ENCODE measurements around the gene VRK1.

The VRK1 gene

GRCh38 chr14:96792591-96792990 is 4.6 kb upstream of the VRK1 start:
- DNase-seq: no peak

GRCh38 chr14:96793547-96793946 is 3.6 kb upstream of the VRK1 start:
- DNase-seq: no peak

DNA sequence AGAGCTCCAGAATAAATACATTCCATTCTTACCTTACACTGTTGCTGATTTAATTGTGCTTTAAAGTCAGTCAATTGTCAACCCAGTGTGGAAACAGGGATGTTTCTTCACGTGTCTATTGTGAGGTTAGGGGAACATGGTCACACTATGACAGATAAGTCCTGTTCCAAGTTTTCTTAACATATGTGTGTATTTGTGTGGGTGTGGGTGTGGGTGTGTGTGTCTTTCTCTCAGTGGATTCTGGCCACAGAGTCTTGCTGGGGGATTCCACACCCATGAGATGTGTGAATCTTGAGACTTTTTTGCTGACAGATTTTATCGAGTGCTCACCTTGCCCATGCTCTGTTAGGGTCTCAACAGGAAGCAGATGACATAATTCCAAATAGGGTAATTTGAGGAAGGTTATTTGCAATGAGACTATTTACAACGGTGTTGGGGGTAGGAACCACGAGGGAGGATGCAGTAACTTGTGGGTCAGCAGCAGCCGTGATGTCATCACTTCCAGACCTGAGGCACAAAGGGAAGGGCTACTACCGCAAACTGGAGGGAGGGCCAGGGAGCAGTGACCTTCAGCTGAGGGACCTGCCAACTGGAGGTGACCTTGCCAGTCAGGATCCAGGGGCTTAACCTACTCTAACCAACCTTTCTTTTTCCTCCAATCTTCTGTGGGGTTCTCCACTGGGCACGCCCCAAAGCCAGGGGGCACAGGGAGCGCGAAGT is 1.9 kb upstream of the VRK1 start:
- no peak for DNase-seq

DNA sequence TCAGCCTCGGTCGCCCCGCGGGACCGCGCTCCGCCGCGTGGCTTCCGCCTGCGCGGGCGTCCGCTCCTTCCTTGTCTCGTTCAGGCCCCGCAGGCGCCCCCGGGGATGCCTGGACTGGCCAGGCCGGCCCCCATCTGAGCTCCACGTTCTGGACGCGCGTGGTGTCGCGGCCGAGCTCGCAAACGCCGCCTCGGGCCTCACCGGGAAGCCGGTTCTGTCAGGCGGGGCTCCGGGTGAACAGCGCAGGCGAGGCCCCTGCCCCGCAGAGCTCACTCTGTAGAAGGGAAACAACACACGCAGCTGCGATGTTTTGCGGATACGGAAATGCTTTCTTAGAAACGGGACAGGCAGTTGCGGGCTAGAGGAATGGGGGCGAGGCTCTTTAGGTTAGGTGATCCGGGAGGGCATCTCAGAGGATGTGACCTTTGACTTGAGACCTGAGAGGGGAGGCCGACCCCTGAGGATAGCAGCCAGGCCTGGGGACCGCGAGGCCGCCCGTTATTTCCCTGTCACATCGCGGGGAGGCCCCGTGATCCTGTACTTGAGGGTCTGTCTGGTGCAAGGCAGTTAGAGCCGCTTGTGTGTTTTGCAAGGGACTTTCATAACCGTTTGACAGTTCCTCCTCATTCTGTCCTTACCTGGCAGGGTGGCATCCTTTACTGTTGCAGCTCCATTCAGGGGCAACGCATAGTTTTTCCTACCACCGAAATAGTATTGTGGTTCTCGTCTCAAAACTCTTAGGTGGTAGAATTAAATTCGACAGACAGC is 584 bp downstream of the VRK1 start:
- no peak for DNase-seq

GRCh38 chr14:96798956-96799355 is 1.8 kb downstream of the VRK1 start:
- no peak for DNase-seq

- no peak for DNase-seq
Observed at GRCh38 chr14:96799489-96800054, 2.4 kb downstream of the VRK1 start.

- DNase-seq: no peak
Observed at GRCh38 chr14:96801931-96802330, 4.7 kb downstream of the VRK1 start.

DNA sequence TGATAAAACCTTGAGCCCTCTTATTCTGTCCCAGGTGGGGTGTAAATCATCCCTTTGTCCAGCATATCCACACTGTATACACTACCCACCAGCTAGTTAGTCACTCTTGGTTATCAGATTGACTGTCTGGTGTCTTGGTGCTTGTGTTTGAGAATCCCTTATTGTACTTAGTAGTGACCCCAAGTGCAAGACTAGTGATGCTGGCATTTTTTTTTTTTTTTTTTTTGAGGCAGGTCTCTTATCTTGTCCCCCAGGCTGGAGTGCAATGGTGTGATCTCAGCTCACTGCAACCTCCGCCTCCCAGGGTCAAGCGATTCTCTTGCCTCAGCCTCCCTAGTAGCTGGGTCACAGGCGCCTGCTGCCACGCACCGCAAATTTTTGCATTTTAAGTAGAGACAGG is 5.8 kb downstream of the VRK1 start:
- DNase-seq: no peak

DNA sequence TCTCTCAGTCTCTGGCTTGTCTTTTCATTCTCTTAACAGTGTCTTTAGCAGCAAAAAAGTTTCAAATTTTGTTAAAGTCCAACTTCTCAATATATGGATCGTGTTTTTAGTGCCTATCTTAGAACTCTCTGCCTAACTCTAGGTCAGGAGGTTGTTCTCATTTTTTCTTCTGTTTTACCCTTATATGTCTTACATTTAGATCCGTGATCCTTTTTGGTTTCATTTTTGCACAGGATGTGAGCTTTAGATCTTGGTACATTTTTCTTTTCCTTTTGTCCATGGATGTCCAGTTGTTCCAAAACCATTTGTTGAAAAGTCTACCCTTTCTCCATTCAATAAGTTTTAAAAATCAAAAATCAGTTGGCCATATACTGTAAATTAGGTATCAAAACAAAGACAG is 6.8 kb downstream of the VRK1 start:
- no peak for DNase-seq

DNA sequence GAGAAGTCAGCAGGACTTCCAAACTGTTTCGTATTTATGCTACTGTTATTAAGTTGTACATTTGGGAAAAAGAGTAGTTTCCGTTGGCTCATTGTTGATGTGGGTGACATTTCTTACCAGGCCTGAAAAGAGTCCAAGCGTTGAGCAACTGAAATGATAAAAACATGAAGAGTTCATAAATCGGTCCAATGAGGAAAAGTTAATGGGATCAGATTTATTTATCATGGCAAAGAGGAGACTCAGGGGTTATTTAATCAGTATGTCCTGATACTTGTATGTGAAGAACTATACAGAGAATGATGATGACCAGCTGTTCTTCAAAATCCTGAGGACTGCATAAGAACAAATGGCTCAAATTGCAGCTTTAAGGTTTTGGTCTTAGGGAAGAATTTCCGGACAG is 7.7 kb downstream of the VRK1 start:
- DNase-seq: no peak

GRCh38 chr14:96805956-96806355 is 8.8 kb downstream of the VRK1 start:
- no peak for DNase-seq

DNA sequence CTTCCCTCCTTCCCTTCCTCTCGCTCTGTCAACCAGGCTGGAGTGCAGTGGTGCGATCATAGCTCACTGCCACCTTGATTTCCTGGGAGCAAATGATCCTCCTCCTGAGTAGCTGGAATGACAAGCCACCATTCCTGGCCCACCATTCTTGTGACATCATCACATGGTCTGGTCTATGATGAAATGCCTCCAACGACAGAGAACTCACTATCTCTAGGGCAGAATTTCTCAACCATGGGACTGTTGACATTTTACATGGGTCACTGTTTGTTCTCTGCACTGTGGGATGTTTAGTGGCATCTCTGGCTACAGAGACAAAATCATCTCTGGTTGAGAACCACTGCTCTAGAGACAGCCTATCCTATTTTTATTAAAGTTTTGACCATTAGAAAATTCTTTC is 9.7 kb downstream of the VRK1 start:
- DNase-seq: no peak

GRCh38 chr14:96808619-96809406 is 11.6 kb downstream of the VRK1 start:
- DNase-seq: no peak

GRCh38 chr14:96811265-96811664 is 14.1 kb downstream of the VRK1 start:
- DNase-seq: no peak

DNA sequence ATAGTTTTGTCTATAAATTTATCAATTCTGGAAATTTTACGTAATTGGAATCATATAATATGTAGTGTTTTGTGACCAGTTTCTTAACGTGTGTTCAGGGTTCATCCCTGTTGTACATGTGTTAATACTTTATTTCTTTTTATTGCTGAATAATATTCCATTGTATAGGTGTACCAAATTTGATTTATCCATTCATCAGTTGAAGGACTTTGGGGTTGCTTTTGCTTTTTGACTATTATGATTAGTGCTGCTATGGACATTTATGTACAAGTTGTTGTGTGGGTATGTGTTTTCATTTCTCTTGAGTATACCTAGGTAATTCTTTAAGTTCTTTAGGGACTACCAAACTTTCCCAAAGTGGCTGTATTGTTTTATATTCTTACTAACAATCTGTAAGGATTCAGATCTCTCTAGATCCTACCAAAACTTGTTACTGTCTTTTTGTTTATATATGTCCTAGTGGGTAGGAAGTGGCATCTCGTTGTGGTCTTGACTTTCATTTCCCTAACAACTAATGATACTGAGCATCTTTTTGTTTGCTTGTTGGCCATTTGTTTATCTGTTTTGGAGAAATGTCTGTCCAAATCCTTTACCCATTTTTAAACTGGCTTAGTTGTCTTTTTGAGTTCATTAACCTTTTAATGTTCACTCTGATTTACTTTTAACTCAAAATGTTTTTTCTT is 14.9 kb downstream of the VRK1 start:
- DNase-seq: no peak

GRCh38 chr14:96816281-96816680 is 19.1 kb downstream of the VRK1 start:
- no peak for DNase-seq

DNA sequence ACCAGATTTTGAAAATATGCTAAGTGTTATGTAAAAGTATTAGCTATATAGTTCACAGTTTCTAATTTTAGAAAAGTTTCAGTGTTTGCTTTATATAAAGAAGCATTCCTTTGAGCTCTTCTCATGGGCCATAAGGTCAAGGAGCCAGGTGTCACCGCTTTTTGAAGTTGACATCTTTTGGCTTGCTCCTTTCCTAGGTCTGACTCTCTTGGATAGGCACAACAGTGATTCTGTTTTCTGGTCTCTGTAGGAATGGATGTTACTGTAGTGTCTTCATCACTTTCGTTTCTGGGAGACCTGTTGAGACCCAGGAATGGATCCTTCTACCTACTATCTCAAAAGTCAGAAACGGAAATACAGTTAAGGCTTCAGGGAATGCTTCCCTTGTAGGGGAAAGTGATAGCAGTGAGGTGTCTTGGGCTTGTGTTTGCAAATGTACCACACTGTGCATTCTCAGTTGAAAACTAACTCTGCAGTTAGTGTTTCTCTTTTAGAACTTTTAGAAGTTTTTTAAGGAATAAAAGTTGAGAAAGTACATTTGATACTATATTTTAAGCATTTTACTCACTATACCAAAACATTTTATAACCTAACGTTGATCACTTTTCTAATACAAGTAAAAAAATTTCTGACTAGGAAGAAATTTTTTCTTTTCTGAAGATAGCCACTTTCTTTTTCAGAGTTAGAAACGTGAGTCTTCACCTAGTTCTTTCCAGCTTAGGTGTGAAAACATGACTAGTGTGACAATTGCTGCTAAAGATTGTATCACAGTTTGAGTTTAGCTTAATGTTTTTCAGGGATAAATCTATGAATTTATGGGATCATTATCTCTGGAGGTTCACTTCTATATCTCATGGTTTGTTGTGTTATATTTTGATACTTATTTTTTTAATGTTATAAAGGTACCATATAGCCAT is 20.8 kb downstream of the VRK1 start:
- DNase-seq: no peak

GRCh38 chr14:96821501-96821900 is 24.3 kb downstream of the VRK1 start:
- no peak for DNase-seq

DNA sequence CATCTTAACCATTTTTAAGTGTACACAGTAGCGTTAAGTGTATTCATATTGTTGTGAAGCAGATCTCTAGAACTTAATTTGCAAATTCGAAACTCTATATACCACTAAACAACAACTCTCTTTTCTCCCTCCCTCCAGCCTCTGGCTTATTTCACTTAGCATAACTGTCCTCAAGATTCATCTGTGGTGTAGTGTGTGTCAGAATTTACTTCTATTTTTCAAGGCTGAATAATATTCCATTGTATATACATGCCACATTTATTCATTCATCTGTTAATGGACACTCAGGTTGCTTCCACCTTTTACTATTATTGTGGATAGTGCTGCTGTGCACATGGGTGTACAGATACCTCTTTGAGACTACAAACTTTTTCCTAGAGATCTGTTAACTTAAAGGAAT is 26.5 kb downstream of the VRK1 start:
- no peak for DNase-seq

GRCh38 chr14:96824283-96824682 is 27.1 kb downstream of the VRK1 start:
- no peak for DNase-seq

GRCh38 chr14:96826818-96827217 is 29.6 kb downstream of the VRK1 start:
- DNase-seq: no peak

- DNase-seq: no peak
Observed at GRCh38 chr14:96827290-96827689, 30.1 kb downstream of the VRK1 start.
